K562 (cell line): ENCODE data around the gene NBPF6. TPM values are rescaled to one million over a fixed set of nuclear protein-coding genes. Genes with fewer than 3 reads are reported as not detected.
A peak's percentile ranks its signal among the peaks of the same experiment; 100 is the strongest.

Source experiments
- ATAC-seq: fragments of 200-7000 bp; cut with Tn5 transposase; 3 replicates; pipeline ENCODE4 v1.9.1; 2020; ENCODE audit warnings: moderate library complexity
- BruUV-seq: library from RNA; stranded (reverse); fragments of 400-500 nt; replicated peaks from 2 replicates; lab custom pipeline; 2021; lab: Mats Ljungman, UMichigan
- CTCF ChIA-PET: fragments of 300-600 bp; formaldehyde crosslinking; extraction: SDS; loops from one replicate; lab custom pipeline; 2021; ENCODE audit warnings: low intra/inter-chr PET ratio; lab: Yijun Ruan, JAX
- POLR2A ChIA-PET: fragments of 300-600, 350-650 bp; sonication (Branson Sonifier 250); formaldehyde crosslinking; extraction: SDS; loops from one replicate; lab custom pipeline; 2021; ENCODE audit warnings: antibody characterized with exemption, inconsistent platforms; lab: Yijun Ruan, JAX
- DNase-seq, 4 experiments: peaks; one replicate each; pipeline versions ENCODE4 v3.0.0 to v3.0.0-alpha.2; 2011 to 2018; ENCODE audit warnings: low spot score in 3 of 4, mixed read lengths in 3 of 4; ENCODE audit errors: extremely low read depth in 1 of 4
- FAIRE-seq: peaks from 2 replicates; lab custom pipeline; 2011; peaks lifted over from hg19 to GRCh38; lab: Jason Lieb, UNC
- H2AFZ ChIP-seq: 2 replicates; pipeline ENCODE4 v1.6.0; 2011; ENCODE audit warnings: low read depth, low read length, control low read depth, inconsistent platforms
- H3K27ac ChIP-seq: fragments of 200-600 bp; 3 replicates; pipeline ENCODE4 v1.8.0; 2011; ENCODE audit warnings: low read depth, mild to moderate bottlenecking, control low read depth, inconsistent platforms, low read length, moderate library complexity, mixed read lengths; ENCODE audit errors: extremely low read depth
- H3K27me3 ChIP-seq, 2 experiments: fragments of 300-600 bp in 1 of 2; 2 replicates in 1 of 2; 3 replicates in 1 of 2; pipeline versions ENCODE4 v1.6.0 to v1.8.0; 2011; ENCODE audit warnings: inconsistent platforms in 2 of 2, low read length in 2 of 2, mild to moderate bottlenecking in 1 of 2, mixed read lengths in 1 of 2, moderate library complexity in 1 of 2; ENCODE audit not compliant: control insufficient read depth in 2 of 2, insufficient read depth in 2 of 2
- H3K36me3 ChIP-seq: fragments of 300-600 bp; 3 replicates; pipeline ENCODE4 v1.8.0; 2011; ENCODE audit warnings: mild to moderate bottlenecking, low read length, inconsistent platforms; ENCODE audit not compliant: control insufficient read depth, insufficient read depth
- H3K4me1 ChIP-seq, 2 experiments: fragments of 200-600 bp in 1 of 2; replicated peaks in 1 of 2; 2 replicates in 1 of 2; 3 replicates in 1 of 2; pipeline versions ENCODE4 v1.5.1 to v1.8.0; 2011; ENCODE audit warnings: inconsistent platforms in 2 of 2, low read length in 2 of 2, mild to moderate bottlenecking in 1 of 2, mixed read lengths in 1 of 2, moderate library complexity in 1 of 2; ENCODE audit not compliant: control insufficient read depth in 2 of 2, insufficient read depth in 2 of 2
- H3K4me2 ChIP-seq: 2 replicates; pipeline ENCODE4 v1.6.1; 2011; ENCODE audit warnings: low read length, control low read depth, inconsistent platforms, mixed read lengths; ENCODE audit not compliant: insufficient read depth
- H3K4me3 ChIP-seq: fragments of 200-600 bp; sonication (generic), shearing (Covaris generic); 2 replicates; pipeline ENCODE4 v1.5.1; 2016; ENCODE audit warnings: control low read depth, inconsistent platforms
- H3K79me2 ChIP-seq: fragments of 200-600 bp; 3 replicates; pipeline ENCODE4 v1.8.0; 2011; ENCODE audit warnings: low read length, inconsistent platforms; ENCODE audit not compliant: control insufficient read depth, insufficient read depth
- H3K9ac ChIP-seq, 2 experiments: 2 replicates each; pipeline versions ENCODE4 v1.6.0 to v1.6.1; 2011; ENCODE audit warnings: low read depth in 2 of 2, low read length in 2 of 2, control low read depth in 1 of 2, inconsistent platforms in 1 of 2, mild to moderate bottlenecking in 1 of 2, mixed read lengths in 1 of 2; ENCODE audit not compliant: insufficient read depth in 1 of 2
- H3K9me1 ChIP-seq: one replicate; pipeline ENCODE4 v1.6.0; 2011; ENCODE audit warnings: inconsistent platforms, mild to moderate bottlenecking, low read length, moderate library complexity; ENCODE audit not compliant: control insufficient read depth, insufficient read depth
- H3K9me3 ChIP-seq: replicated peaks from 2 replicates; pipeline ENCODE4 v1.5.1; 2011; ENCODE audit warnings: low read depth, low read length, inconsistent platforms; ENCODE audit not compliant: control insufficient read depth, insufficient read depth
- H4K20me1 ChIP-seq: replicated peaks from 2 replicates; pipeline ENCODE4 v1.6.1; 2011; ENCODE audit warnings: low read length, inconsistent platforms, mixed read lengths; ENCODE audit not compliant: control insufficient read depth, insufficient read depth
- CEBPB ChIP-seq: fragments of 450-650 bp; IDR thresholded peaks from 2 replicates; pipeline ENCODE4 v1.6.1; 2016; ENCODE audit warnings: missing genetic modification characterization, missing compliant biosample characterization
- RBM14 ChIP-seq: fragments of 200-400 bp; formaldehyde crosslinking; IDR thresholded peaks from 2 replicates; pipeline ENCODE4 v1.6.1; 2018; ENCODE audit warnings: low read depth, mild to moderate bottlenecking, low read length, moderate library complexity, borderline replicate concordance; ENCODE audit not compliant: insufficient read depth
- ZNF740 ChIP-seq, 3 experiments: fragments of 200-800 bp in 1 of 3; sonication (Bioruptor generic) in 1 of 3; sonication (generic) in 1 of 3; formaldehyde crosslinking in 1 of 3; IDR thresholded peaks; 2 replicates each; pipeline versions ENCODE4 v1.6.1 to v1.8.0; 2016 to 2022; ENCODE audit warnings: mild to moderate bottlenecking in 2 of 3, missing compliant biosample characterization in 2 of 3, missing genetic modification characterization in 2 of 3, missing genetic modification reagents in 1 of 3
- WGBS: fragments of 100-300 bp; shearing (Covaris generic); methylation state at CpG from one replicate; pipeline ENCODE4 v1.1.6; 2016; ENCODE audit warnings: low coverage, mixed read lengths; ENCODE audit not compliant: insufficient coverage; ENCODE audit errors: missing lambda C conversion rate; 5-methylcytosine and 5-hydroxymethylcytosine counted together
- in situ Hi-C: fragments of 300-500 bp; cut with MboI; formaldehyde crosslinking; loops from 4 replicates; pipeline ENCODE4 v1.15.0; 2018; ENCODE audit warnings: inconsistent platforms, mixed read lengths
- intact Hi-C: fragments of 100-400 bp; cut with micrococcal nuclease; formaldehyde crosslinking; loops from 2 replicates; pipeline ENCODE4 v1.14.2; 2022
- polyA plus RNA-seq, 8 experiments: library from polyadenylated mRNA; depleted of rRNA in 4 of 8; stranded (reverse) in 5 of 8; unstranded in 3 of 8; fragments of >200 nt; fragmentation: Nextera tagmentation in 2 of 8; fragmentation: Illumina TruSeq in 1 of 8; extraction: Ambion mirVana in 2 of 8; extraction: Trizol in 1 of 8; gene quantifications; 2 replicates each; pipeline versions ENCODE4 v1.2.1 to v1.2.3, GENCODE V29; 2011 to 2014; ENCODE audit warnings: inconsistent platforms in 1 of 8, missing spikeins in 1 of 8
- total RNA-seq, 7 experiments: library from RNA; depleted of rRNA in 6 of 7; stranded (reverse); fragments of >200 nt in 6 of 7; fragmentation: Illumina TruSeq in 2 of 7; extraction: Trizol in 2 of 7; gene quantifications; 2 replicates each; pipeline versions ENCODE4 v1.2.1 to v1.2.3, GENCODE V29; 2011 to 2021; ENCODE audit warnings: low replicate concordance in 1 of 7

NBPF6 gene
- total and polyA plus RNA-seq, 9 of the 15 experiments (the other 6 are each of a cell fraction or from before 2014, with no cell fraction given): 2.7 to 10.0 (median 6.0) TPM

- Histone ChIP-seq H3K9ac (no peak overlapping the region), H3K9me1 (no peaks in the 10 kb centered on the region), H3K4me3 (no peak overlapping the region), H3K4me2 (no peak overlapping the region), H2AFZ (no peak overlapping the region), H3K27ac (no peak overlapping the region), H3K79me2 (no peaks in the 10 kb centered on the region), H3K27me3 (no peaks in the 10 kb centered on the region), H3K36me3 (no peaks in the 10 kb centered on the region), H3K9me3 (no peaks in the 10 kb centered on the region), H4K20me1 (no peaks in the 10 kb centered on the region), H3K4me1 (peaks cover 0 to 18% of the 10 kb centered on the region in 2 experiments; a peak in 4 of 5 replicates)
- CTCF ChIA-PET: no interaction called here
- in situ Hi-C loops: no loop called here
- WGBS: 42% methylated on average over 5 of the region's 5 CpGs
- FAIRE-seq: no peak
- TF ChIP-seq CEBPB: peak; percentile 46
- no peak for TF ChIP-seq RBM14
- no peak for ATAC-seq
- BruUV-seq: no TSS peak
- intact Hi-C loops: no loop called here
- POLR2A ChIA-PET: interaction anchor here (0.6 to 1.1 kb wide), 3 partner anchors 55 to 714 kb away, joined by 3 read pairs; no protein-coding TSS in a partner anchor
- no peak for DNase-seq
Measured at GRCh38 chr1:108503062-108503733, 53.1 kb downstream of the NBPF6 start.

- ChIA-PET CTCF (no interaction called here), POLR2A (interaction anchor here (1.0 to 1.2 kb wide), 2 partner anchors 8 to 142 kb away, joined by 3 to 6 read pairs; no protein-coding TSS in a partner anchor)
- Histone ChIP-seq H3K9me1 (no peaks in the 10 kb centered on the region), H3K9me3 (no peaks in the 10 kb centered on the region), H3K36me3 (no peaks in the 10 kb centered on the region), H3K79me2 (no peaks in the 10 kb centered on the region), H3K4me2 (no peak overlapping the region), H2AFZ (peak overlapping the region; percentile 66), H3K27me3 (no peaks in the 10 kb centered on the region), H3K4me3 (no peak overlapping the region), H3K9ac (no peak overlapping the region), H3K4me1 (peaks cover 0 to 18% of the 10 kb centered on the region in 2 experiments; a peak in 4 of 5 replicates), H4K20me1 (no peaks in the 10 kb centered on the region), H3K27ac (0 out of 3 replicates have a peak overlapping the region, but pooled peaks have one; percentile 13)
- DNase-seq (no peak), ATAC-seq (peak; percentile 28; the same call in 1 of the 3 replicates), FAIRE-seq (no peak)
- 45% methylated on average over 1 of the region's 1 CpG for WGBS
- in situ Hi-C loops (no loop called here), intact Hi-C loops (no loop called here)
- no TSS peak for BruUV-seq
- 0 out of 2 replicates have a peak, but pooled peaks have one; percentile 28 for TF ChIP-seq ZNF740 (CRISPR knock-in tag; IDR thresholded peaks at IDR 0.05)
- TF ChIP-seq ZNF740 (tag; IDR thresholded peaks at IDR 0.05): no peak
Measured at GRCh38 chr1:108504447-108504846, 54.3 kb downstream of the NBPF6 start.
